Lung (tissue), 12 donors: Measurements from ENCODE around the gene PGA3. TPM values are rescaled to one million over a fixed set of nuclear protein-coding genes. Genes with fewer than 3 reads are reported as not detected.
"Not testable (repeated sequence)": the region's sequence is repeated elsewhere in the genome, so short reads cannot be mapped to it uniquely, and the experiment has no call there.

Experiments
- ATAC-seq: fragments of 200-7000 bp; cut with Tn5 transposase; one replicate; pipeline ENCODE4 v1.9.1; 2020; ENCODE audit warnings: moderate number of reproducible peaks; ENCODE audit not compliant: insufficient read depth, low FRiP score
- DNase-seq, 3 donors: peaks; one replicate each; pipeline ENCODE4 v3.0.0-alpha.2; 2013 to 2017
- H3K27ac ChIP-seq, 2 donors: one replicate each; pipeline ENCODE4 v1.5.1; 2013; ENCODE audit warnings: mild to moderate bottlenecking in 2 of 2, moderate library complexity in 2 of 2, control low read depth in 1 of 2, inconsistent platforms in 1 of 2, low read depth in 1 of 2, low read length in 1 of 2
- H3K27me3 ChIP-seq, 3 donors: one replicate each; pipeline ENCODE4 v1.5.1; 2013; ENCODE audit warnings: low read length in 2 of 3; ENCODE audit not compliant: control insufficient read depth in 3 of 3, insufficient read depth in 3 of 3
- H3K36me3 ChIP-seq, 4 donors: one replicate each; pipeline ENCODE4 v1.5.1; 2013; ENCODE audit warnings: low read length in 4 of 4, mild to moderate bottlenecking in 1 of 4, moderate library complexity in 1 of 4; ENCODE audit not compliant: control insufficient read depth in 4 of 4, insufficient read depth in 4 of 4
- H3K4me1 ChIP-seq, 5 donors: one replicate each; pipeline ENCODE4 v1.5.1; 2013; ENCODE audit warnings: low read length in 5 of 5, mild to moderate bottlenecking in 2 of 5, moderate library complexity in 1 of 5; ENCODE audit not compliant: control insufficient read depth in 5 of 5, insufficient read depth in 5 of 5
- H3K4me3 ChIP-seq: one replicate; pipeline ENCODE4 v1.5.1; 2013; ENCODE audit warnings: mild to moderate bottlenecking, control low read depth, moderate library complexity
- H3K9ac ChIP-seq, 2 donors: one replicate each; pipeline ENCODE4 v1.5.1; 2013; ENCODE audit warnings: low read length in 2 of 2, control low read depth in 1 of 2; ENCODE audit not compliant: insufficient read depth in 1 of 2
- H3K9me3 ChIP-seq, 4 donors: one replicate each; pipeline ENCODE4 v1.5.1; 2013; ENCODE audit warnings: low read length in 3 of 4, mild to moderate bottlenecking in 1 of 4, moderate library complexity in 1 of 4; ENCODE audit not compliant: control insufficient read depth in 4 of 4, insufficient read depth in 3 of 4
- CTCF ChIP-seq: IDR thresholded peaks from 2 replicates; pipeline ENCODE4 v1.5.1; 2012; ENCODE audit warnings: mild to moderate bottlenecking; ENCODE audit errors: control extremely low read depth, extremely low read depth
- WGBS, 2 donors: extraction: QIAGEN DNeasy Blood & Tissue Kit; methylation state at CpG; one replicate each; pipeline ENCODE4 v1.1.7; 2013; 5-methylcytosine and 5-hydroxymethylcytosine counted together
- polyA plus RNA-seq, 2 donors: library from polyadenylated mRNA; stranded (reverse); fragments of 200-250 nt; gene quantifications; one replicate each; pipeline ENCODE4 v1.2.1, GENCODE V29; 2013
- total RNA-seq, 2 donors: library from RNA; depleted of rRNA in 1 of 2; stranded (reverse); fragments of >200 nt in 1 of 2; gene quantifications; one replicate each; pipeline ENCODE4 v1.2.1, GENCODE V29; 2014 to 2021
- donor health status: control.
- donor health status: control.
- donor health status: Bipolar disorder and iron deficiency.
- donor health status: healthy.
- donor health status: DM: yes; HTN: yes; CAD: no.

The PGA3 gene
- total and polyA plus RNA-seq, 4 donors: 0.20 to 0.50 TPM; not detected in 2

GRCh38 chr11:61174949-61175348 is 28.4 kb upstream of the PGA3 start:
- H3K4me3 ChIP-seq: no peak overlapping the region
- no peak overlapping the region for H3K27ac ChIP-seq
- DNase-seq: no peak
- H3K9me3 ChIP-seq: peaks cover 0 to 2% (median 0%) of the 10 kb centered on the region in 4 donors
- no peaks in the 10 kb centered on the region for H3K27me3 ChIP-seq
- H3K4me1 ChIP-seq: no peaks in the 10 kb centered on the region
- WGBS, 2 donors: 55 to 75% methylated on average over 6 of the region's 6 CpGs
- H3K9ac ChIP-seq: no peak overlapping the region
- no peaks in the 10 kb centered on the region for H3K36me3 ChIP-seq
- TF ChIP-seq CTCF: no peak
- ATAC-seq: no peak

GRCh38 chr11:61176446-61176845 is 26.9 kb upstream of the PGA3 start:
- no peak overlapping the region for H3K27ac ChIP-seq
- H3K36me3 ChIP-seq: no peaks in the 10 kb centered on the region
- TF ChIP-seq CTCF: no peak
- WGBS, 2 donors: 67 to 89% methylated on average over 6 of the region's 6 CpGs
- peaks cover 0 to 2% (median 0%) of the 10 kb centered on the region in 4 donors for H3K9me3 ChIP-seq
- H3K27me3 ChIP-seq: no peaks in the 10 kb centered on the region
- no peak for ATAC-seq
- no peaks in the 10 kb centered on the region for H3K4me1 ChIP-seq
- no peak for DNase-seq
- H3K4me3 ChIP-seq: no peak overlapping the region
- no peak overlapping the region for H3K9ac ChIP-seq

- not testable (repeated sequence) for DNase-seq, H3K4me3 ChIP-seq, H3K9me3 ChIP-seq, H3K9ac ChIP-seq, H3K27me3 ChIP-seq, H3K4me1 ChIP-seq, H3K36me3 ChIP-seq, H3K27ac ChIP-seq, ATAC-seq
- WGBS, 2 donors: 94 to 96% methylated on average over 6 of the region's 6 CpGs
Observed at GRCh38 chr11:61180205-61180604, 23.1 kb upstream of the PGA3 start.

GRCh38 chr11:61181489-61181888 is 21.8 kb upstream of the PGA3 start:
- Histone ChIP-seq H3K27me3 (no peaks in the 10 kb centered on the region), H3K9me3 (no peaks in the 10 kb centered on the region), H3K36me3 (no peaks in the 10 kb centered on the region), H3K4me1 (no peaks in the 10 kb centered on the region), H3K27ac (no peak overlapping the region), H3K9ac (no peak overlapping the region), H3K4me3 (no peak overlapping the region)
- 95 to 96% methylated on average over 4 of the region's 4 CpGs for WGBS, 2 donors
- ATAC-seq: no peak
- DNase-seq: no peak
- TF ChIP-seq CTCF: no peak
